HCT116 (cell line): ENCODE data around the gene ZSWIM6.

Source experiments
- CTCF ChIP-seq, 3 experiments: fragments of 200-600 bp in 1 of 3; sonication (generic) in 1 of 3; IDR thresholded peaks in 2 of 3; conservative IDR thresholded peaks in 1 of 3; 2 replicates each; pipeline ENCODE4 v1.5.1; 2012 to 2017; ENCODE audit warnings: low read depth in 2 of 3, low read length in 2 of 3, antibody characterized with exemption in 1 of 3, borderline replicate concordance in 1 of 3, control low read depth in 1 of 3, mild to moderate bottlenecking in 1 of 3, mixed read lengths in 1 of 3, mixed run types in 1 of 3, moderate library complexity in 1 of 3; ENCODE audit not compliant: insufficient read depth in 1 of 3
- EZH2 ChIP-seq: fragments of 200-600 bp; sonication (generic); IDR thresholded peaks from 2 replicates; pipeline ENCODE4 v1.6.1; 2017; ENCODE audit warnings: antibody characterized with exemption, mixed run types
- MAX ChIP-seq: IDR thresholded peaks from 2 replicates; pipeline ENCODE4 v1.6.1; 2012
- POLR2AphosphoS5 ChIP-seq: IDR thresholded peaks from 2 replicates; pipeline ENCODE4 v1.6.1; 2011; ENCODE audit warnings: mild to moderate bottlenecking, low read depth, low read length, moderate library complexity
- REST ChIP-seq: IDR thresholded peaks from 2 replicates; pipeline ENCODE4 v1.6.1; 2012; ENCODE audit warnings: low read depth
- YY1 ChIP-seq: IDR thresholded peaks from 2 replicates; pipeline ENCODE4 v1.6.1; 2011; ENCODE audit warnings: low read length, low read depth, moderate library complexity, mild to moderate bottlenecking; ENCODE audit not compliant: insufficient replicate concordance; ENCODE audit errors: extremely low read depth

DNA sequence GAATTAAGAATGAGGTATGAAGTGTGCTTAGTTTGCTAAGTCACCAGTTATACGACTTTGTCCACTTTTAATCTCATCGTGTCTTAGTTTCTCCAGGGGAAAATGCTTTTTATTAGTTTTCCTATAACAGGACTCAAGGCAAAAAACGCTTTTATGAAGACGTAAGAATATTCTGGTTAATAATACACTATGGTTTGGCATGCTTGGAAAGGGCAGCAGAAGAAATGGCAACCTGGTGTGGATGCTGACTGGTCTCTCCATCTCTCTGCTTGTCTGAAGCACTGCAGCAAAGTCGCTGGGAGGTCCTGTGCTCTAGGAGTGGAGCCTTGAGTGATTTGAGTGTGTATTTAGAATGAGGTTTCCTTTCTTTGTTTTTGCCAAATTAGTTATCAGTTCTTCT, 78.8 kb downstream of the ZSWIM6 start:
- no peak for TF ChIP-seq CTCF (IDR thresholded peaks at IDR 0.05 in 2 of 3, conservative IDR thresholded peaks at IDR 0.05 in 1 of 3; ENCODE audit: borderline replicate concordance in 1 of 3, insufficient read depth in 1 of 3, low read depth in 2 of 3, low read length in 2 of 3)
- TF ChIP-seq REST = no peak
- no peak for TF ChIP-seq MAX
- TF ChIP-seq POLR2AphosphoS5 = no peak
- TF ChIP-seq YY1 = no peak
- TF ChIP-seq EZH2 = no peak
